EH (cell line): ENCODE results near the gene UNC5A.
"Not testable (repeated sequence)": the region's sequence is repeated elsewhere in the genome, so short reads cannot be mapped to it uniquely, and the experiment has no call there.

Source experiments
- DNase-seq: peaks from one replicate; pipeline ENCODE4 v3.0.0-alpha.2; 2015; ENCODE audit warnings: low read depth

Gene UNC5A

DNA sequence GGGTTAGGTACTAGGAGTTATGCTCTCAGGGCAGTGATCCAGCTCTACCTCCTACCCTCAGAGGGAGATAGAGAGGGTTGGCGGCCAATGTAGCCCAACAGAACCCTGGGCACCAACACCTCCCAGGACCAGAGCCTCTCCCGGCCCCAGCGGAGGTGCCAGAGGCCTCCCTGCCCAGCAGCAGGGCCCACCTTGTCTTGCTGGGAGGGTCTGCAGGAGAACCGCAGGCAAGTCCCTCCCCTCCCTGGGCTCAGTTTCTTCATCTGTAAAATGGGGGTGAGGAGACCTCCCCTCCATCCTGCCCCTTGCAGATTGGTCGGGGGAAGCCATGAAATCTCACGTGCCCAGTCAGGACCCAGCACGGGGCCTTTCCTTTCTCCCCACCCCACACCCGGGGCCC is 54.4 kb downstream of the UNC5A start:
- DNase-seq, result no peak

GRCh38 chr5:176865964-176866363 is 55.6 kb downstream of the UNC5A start:
- DNase-seq, result no peak

GRCh38 chr5:176866707-176867310 is 56.5 kb downstream of the UNC5A start:
- DNase-seq, result no peak

DNA sequence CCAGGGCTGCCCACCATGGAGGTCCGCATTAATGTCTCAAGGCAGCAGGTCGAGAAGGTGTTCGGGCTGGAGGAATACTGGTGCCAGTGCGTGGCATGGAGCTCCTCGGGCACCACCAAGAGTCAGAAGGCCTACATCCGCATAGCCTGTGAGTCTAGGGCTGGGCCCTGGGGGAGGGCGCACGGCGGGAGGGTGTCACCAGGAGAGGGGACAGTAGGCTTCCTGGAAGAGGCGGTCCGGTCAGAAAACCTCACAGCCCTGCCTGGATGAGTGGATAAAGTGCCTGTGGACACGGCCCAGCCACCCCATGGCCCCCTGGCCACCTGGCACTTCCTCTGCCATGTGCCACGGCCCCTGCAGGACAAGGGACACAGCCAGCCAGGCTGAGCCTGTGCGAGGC is 57.8 kb downstream of the UNC5A start:
- DNase-seq, result no peak

DNA sequence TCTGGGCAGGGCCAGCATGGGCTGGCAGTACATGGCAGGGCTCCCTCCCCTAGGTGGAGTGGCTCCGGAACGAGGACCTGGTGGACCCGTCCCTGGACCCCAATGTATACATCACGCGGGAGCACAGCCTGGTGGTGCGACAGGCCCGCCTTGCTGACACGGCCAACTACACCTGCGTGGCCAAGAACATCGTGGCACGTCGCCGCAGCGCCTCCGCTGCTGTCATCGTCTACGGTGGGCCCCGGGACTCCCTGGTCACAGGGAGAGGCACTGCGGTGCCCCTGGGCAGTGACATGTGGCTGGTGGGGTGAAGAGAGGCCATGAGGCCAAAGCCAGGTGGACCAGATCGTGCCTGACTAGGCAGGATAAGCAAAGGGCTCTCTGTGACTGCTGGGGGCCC is 58.4 kb downstream of the UNC5A start:
- no peak for DNase-seq

DNA sequence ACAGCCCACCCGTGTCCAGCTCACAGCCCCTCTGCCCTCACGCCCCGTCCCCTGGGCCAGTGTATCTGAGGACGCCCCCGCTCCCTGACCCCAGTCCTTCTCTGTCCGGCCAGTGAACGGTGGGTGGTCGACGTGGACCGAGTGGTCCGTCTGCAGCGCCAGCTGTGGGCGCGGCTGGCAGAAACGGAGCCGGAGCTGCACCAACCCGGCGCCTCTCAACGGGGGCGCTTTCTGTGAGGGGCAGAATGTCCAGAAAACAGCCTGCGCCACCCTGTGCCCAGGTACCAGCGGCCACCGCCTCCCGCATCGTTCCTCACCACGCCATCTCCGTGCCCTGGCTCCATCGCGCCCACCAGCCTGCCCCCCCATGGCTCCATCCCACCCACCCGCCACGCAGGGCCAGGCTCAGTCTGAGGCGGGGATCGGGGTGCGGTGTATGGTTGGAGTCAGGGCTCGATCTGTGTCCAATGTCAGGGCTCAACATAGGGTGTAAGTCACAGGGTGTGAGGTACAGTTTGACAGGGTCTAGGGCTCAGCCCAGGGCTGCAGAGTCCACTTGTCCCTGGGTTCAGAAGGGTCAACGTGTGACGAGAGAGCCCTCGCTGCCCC is 59.2 kb downstream of the UNC5A start:
- no peak for DNase-seq

DNA sequence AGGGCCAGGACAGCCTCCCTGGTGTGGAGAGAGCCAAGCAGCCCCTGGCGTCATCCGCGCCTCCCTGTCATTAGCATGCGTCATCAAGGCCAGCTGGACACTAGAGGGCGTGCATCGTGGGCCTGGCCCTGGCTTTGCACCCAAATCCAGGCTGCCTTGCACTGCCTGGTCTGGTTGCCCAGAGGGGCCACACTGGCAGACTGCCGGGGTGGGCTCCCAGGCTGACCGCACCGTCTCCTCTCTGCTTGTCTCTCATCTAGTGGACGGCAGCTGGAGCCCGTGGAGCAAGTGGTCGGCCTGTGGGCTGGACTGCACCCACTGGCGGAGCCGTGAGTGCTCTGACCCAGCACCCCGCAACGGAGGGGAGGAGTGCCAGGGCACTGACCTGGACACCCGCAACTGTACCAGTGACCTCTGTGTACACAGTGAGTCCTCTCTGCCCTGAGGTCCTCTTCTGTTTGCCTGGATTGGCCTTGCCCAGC is 59.8 kb downstream of the UNC5A start:
- peak; percentile 57 for DNase-seq

DNA sequence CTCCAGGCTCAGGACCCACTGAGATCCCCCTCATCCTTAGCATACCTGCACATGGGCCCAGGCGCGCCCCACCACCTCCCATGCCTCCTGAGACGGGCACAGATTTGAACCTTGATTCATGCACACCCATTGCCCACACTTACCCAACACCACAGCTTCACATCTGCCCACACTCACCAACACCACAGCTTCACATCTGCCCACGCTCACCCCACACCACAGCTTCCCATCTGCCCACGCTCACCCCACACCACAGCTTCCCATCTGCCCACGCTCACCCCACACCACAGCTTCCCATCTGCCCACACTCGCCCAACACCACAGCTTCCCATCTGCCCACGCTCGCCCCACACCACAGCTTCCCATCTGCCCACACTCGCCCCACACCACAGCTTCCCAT is 60.3 kb downstream of the UNC5A start:
- DNase-seq, result not testable (repeated sequence)

DNA sequence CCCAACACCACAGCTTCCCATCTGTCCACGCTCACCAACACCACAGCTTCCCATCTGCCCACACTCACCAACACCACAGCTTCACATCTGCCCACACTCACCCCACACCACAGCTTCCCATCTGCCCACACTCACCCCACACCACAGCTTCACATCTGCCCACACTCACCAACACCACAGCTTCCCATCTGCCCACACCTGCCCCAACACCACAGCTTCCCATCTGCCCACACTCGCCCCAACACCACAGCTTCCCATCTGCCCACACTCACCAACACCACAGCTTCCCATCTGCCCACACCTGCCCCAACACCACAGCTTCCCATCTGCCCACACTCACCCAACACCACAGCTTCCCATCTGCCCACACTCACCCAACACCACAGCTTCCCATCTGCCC is 62.2 kb downstream of the UNC5A start:
- DNase-seq, result not testable (repeated sequence)

GRCh38 chr5:176873011-176873410 is 62.7 kb downstream of the UNC5A start:
- not testable (repeated sequence) for DNase-seq

DNA sequence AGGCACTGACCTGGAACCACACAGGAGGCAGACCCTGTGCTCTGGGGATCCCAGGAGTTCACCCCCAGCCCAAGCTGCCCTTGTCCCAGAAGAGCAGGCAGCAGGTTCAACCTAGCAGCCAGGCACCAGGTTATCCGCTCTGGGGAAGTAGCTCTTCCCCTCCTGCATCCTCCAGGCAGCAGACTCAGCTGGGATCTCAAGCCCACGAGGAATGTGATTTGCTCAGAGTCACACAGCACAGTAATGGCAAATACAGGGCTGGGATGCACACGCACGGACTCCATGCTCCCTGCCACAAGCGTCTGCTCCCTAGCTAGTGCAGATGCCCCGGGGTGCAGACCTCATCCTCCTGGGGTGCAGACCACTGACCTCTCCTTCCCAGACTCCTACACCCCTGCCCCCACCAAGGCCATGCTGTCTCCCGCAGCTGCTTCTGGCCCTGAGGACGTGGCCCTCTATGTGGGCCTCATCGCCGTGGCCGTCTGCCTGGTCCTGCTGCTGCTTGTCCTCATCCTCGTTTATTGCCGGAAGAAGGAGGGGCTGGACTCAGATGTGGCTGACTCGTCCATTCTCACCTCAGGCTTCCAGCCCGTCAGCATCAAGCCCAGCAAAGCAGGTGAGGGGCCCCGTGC is 63.3 kb downstream of the UNC5A start:
- DNase-seq, result no peak

DNA sequence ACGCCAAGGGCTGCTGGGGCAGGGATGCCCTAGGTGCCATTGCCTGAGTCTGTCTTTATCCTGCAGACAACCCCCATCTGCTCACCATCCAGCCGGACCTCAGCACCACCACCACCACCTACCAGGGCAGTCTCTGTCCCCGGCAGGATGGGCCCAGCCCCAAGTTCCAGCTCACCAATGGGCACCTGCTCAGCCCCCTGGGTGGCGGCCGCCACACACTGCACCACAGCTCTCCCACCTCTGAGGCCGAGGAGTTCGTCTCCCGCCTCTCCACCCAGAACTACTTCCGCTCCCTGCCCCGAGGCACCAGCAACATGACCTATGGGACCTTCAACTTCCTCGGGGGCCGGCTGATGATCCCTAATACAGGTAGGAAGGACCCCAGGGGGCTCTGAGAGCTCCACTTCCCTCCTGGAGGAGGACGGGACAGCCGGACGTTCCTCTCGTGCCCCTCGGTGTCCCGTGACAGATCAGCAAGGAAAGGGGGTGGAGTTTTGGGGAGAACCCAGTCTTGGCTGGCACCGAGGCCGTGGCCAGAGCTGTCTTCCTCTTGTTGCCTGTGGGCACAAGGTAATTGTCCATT is 63.9 kb downstream of the UNC5A start:
- DNase-seq, result no peak

- no peak for DNase-seq
Observed at GRCh38 chr5:176875014-176875550, 64.7 kb downstream of the UNC5A start.

- no peak for DNase-seq
Observed at GRCh38 chr5:176875783-176876505, 65.6 kb downstream of the UNC5A start.

GRCh38 chr5:176876506-176877431 is 66.4 kb downstream of the UNC5A start:
- no peak for DNase-seq

GRCh38 chr5:176877793-176878331 is 67.5 kb downstream of the UNC5A start:
- DNase-seq, result no peak

GRCh38 chr5:176878463-176878862 is 68.1 kb downstream of the UNC5A start:
- no peak for DNase-seq

DNA sequence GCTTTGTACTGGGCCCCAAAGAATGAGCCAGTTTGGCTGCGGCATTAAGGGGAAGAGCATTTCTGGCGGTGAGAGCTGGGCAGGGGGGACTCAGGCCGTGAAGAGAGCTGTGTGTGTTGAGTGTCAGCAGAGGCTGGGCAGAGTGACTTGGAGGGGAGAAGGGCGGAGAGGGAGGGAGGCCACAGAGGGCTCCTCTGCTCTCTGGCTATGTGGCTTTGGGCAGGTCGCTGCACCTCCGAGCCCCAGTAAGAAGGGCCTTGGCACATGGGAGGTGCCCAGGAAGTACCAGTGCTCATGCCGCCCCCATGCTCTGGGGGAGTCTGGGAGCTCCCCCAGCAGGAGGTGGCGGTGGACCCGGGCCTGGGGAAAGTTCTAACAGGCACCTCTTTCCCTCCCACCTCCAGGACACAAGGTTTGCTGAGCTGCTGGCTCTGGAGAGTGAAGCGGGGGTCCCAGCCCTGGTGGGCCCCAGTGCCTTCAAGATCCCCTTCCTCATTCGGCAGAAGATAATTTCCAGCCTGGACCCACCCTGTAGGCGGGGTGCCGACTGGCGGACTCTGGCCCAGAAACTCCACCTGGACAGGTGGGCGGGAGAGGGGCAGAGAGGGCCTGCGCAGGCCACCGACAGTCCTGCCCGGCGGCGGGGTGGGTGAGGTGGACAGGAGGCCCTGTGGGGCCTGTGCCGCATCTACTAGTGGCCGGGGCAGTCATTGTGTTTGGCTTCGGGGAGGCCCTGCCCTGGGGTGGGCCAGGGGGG is 68.7 kb downstream of the UNC5A start:
- no peak for DNase-seq

DNA sequence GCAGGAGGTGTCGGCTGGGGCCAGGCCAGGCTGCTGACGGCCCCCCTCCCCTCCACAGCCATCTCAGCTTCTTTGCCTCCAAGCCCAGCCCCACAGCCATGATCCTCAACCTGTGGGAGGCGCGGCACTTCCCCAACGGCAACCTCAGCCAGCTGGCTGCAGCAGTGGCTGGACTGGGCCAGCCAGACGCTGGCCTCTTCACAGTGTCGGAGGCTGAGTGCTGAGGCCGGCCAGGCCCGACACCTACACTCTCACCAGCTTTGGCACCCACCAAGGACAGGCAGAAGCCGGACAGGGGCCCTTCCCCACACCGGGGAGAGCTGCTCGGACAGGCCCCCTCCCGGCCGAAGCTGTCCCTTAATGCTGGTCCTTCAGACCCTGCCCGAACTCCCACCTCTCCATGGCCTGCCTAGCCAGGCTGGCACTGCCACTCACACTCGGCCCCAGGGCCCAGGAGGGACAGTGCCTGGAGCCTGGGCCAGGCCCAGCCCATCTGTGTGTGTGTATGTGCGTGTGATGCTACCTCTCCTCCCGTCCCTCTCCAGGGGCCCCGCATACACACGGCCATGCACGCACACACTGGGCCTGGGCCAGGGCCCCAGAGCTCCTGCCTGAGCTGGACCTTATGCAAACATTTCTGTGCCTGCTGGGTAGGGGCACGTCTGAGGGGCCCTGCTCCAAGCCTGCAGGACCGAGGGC is 69.5 kb downstream of the UNC5A start:
- no peak for DNase-seq
